CD4-positive, alpha-beta T cell treated with Interferon alpha-2 for 1 hour (primary cell): ENCODE results near the gene RIPPLY2.
"Not testable (repeated sequence)": the region's sequence is repeated elsewhere in the genome, so short reads cannot be mapped to it uniquely, and the experiment has no call there.

Source experiments
- DNase-seq, 2 donors: peaks; one replicate each; pipeline ENCODE4 v3.0.0-alpha.2; 2020 to 2022

Gene RIPPLY2

DNA sequence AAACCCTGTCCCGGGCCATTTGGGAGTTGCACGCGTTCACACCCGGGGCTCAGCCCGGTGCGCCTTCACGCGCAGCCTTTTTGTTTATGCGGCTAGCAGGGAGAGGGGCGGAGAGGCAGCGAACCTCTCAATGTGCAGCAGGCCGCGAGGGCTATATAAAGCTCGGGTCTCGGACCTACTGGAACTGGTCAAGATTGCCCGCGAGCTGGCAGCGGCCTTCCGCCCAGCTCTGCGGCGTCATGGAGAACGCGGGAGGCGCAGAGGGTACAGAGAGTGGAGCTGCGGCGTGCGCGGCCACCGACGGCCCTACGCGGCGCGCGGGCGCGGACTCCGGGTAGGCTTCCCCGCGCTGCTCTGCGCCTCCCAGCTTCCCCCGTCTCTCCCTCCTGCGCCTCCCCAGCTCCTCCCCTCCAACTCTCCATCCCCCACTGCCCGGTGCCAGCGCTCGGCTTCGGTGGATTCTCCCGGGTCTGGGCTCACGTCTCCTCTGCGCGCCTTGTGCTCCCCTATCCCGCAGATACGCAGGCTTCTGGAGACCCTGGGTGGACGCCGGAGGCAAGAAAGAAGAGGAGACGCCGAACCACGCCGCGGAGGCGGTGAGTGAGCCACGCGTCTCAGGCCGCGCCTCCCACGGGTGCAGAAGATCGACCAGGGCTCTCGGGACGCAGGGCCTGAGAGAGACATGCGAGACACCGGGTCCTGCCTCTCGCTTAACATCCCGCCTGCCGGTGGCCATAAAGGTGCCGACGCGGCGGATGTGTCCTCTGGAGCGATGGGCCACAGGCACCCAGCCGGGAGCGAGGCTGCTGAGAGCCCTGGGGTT is at the start of gene RIPPLY2:
TSS of gene RIPPLY2 (plus strand) at position 183 of the 823 bp plus-strand sequence. CDS start at position 240, 57 bp downstream.
- no peak for DNase-seq

DNA sequence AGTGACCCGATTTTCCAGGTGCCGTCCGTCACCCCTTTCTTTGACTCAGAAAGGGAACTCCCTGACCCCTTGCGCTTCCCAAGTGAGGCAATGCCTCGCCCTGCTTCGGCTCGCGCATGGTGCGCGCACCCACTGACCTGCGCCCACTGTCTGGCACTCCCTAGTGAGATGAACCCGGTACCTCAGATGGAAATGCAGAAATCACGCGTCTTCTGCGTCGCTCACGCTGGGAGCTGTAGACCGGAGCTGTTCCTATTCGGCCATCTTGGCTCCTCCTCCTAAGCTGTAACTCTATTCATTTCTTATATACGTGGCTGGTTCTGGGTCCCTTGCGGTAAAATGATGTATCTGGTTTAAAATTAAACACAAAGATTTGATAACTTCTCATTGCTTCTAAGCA is 49.7 kb upstream of the RIPPLY2 start:
- not testable (repeated sequence) for DNase-seq

DNA sequence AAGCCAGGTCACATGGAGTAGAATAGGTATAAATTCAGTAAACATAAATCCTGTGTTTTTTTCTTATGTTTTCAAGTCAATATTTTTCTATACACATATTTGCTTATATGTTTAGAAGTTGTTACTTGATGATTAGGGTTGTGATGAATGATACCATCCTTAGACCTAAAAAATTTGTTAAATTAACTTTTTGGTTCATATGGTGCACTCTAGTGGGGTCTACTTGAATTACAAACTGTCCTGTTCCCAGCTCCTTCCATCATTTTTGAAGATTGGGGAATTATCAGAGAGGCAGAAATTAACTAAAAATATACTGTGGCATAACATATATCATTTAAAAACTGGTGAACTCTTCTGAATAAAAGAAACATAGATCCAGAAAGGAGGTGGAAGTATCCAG is 48.3 kb upstream of the RIPPLY2 start:
- no peak for DNase-seq

DNA sequence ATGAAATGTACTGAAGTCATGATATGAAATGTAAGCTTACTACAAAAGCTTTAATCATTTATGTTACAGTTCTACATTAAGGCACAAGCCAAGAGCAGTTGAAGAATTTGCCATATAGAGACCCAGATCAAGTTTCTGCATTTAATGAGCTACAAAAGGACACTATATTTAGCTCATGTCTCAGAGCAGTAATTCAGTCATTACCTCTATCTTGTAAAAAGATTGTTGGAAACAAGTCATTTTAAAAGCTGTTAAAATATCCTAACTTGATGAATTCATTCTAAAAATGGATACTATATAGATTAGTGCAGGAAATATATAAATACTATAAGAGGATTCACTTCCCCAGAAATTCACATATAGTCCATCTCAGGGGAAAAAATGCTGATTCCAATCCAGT is 45.2 kb upstream of the RIPPLY2 start:
- no peak for DNase-seq

GRCh38 chr6:83808926-83809325 is 44.2 kb upstream of the RIPPLY2 start:
- DNase-seq, result no peak

DNA sequence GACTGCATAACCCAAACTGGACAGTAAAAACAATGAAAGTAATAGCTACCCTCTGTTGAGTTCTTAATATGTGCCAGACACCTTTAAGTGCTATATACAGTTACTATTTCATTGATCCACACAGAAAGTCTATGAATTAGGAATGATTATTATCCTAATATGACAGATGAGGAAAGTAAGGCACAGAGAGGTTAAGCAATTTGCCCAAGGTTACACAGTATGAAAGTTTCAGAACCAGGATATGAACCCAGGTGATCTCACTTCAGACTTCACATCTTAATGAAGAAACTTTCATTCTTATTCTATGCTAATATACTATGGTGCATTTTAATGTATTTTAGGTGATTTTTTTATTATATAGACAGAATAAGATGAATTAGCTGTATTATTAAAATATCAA is 40.6 kb upstream of the RIPPLY2 start:
- DNase-seq, result no peak

DNA sequence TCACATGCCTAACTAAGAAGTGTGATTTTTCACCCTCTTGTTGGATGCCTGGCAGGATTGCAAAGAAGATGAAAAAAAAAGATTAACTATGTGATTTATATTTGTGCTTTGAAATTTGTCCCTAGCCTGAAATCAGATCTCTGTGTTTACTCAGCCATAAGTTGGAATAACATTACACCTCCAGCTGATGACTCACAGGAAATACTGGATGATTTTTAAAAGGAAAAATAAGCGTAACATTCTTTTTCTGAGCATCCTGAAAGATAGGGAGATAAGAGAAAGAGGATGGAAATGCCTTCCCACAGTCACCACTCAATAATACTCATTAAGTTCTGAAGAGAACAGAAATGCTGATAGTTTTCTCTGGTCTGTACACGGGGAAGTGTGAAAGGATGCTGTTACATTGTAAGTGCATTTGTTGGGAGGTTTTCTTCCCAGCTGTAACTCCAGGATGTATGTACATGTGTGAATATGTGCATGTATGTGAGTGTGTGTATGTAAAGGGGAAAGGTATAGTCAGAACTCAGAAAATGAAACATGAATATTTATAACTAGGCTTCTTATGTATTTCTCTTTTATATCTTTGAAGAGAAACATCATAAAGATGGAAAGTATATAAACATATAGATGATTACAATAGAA is 37.4 kb upstream of the RIPPLY2 start:
- no peak for DNase-seq

GRCh38 chr6:83822629-83823169 is 30.5 kb upstream of the RIPPLY2 start:
- no peak for DNase-seq

- no peak for DNase-seq
Observed at GRCh38 chr6:83824388-83824801, 28.8 kb upstream of the RIPPLY2 start.

- DNase-seq, result no peak
Observed at GRCh38 chr6:83824831-83825230, 28.3 kb upstream of the RIPPLY2 start.

GRCh38 chr6:83827050-83827449 is 26.1 kb upstream of the RIPPLY2 start:
- DNase-seq, result no peak

DNA sequence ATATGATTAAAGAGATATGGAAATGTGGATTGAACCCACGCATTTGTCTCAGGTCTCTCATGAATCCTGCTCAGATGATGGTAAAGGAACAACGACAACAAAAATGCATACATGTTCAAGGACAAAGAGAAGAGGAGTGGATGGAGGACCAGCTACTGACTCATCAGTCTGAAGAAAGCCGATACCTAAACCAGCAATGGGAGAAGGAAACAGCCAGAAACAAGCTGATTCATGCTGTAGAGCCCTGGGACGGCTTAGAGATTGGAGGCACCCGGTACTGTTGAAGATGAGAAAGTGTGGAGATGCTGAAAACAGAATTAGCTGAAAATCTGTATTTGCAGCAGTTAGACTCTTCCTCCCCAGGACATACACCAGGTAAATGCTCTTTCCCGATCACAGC is 14.4 kb upstream of the RIPPLY2 start:
- no peak for DNase-seq

DNA sequence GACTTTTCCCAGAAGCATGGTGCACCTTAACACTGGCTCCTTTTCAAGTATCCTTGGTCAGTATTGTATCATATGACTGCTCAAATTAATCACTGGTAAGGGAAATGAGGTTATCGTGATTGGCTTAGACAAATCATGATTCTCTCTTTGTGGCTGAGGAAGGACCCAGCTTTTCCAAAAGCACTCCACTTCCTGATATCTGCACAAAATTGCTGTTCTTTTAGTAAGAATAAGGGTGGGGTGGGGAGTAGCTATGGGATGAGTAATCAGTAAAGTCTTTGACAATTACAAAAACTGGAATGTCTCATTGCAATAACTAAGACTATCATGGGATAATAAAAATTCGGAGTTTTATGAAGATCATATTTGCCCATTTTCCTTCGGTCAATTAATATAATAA is 9.0 kb upstream of the RIPPLY2 start:
- no peak for DNase-seq

DNA sequence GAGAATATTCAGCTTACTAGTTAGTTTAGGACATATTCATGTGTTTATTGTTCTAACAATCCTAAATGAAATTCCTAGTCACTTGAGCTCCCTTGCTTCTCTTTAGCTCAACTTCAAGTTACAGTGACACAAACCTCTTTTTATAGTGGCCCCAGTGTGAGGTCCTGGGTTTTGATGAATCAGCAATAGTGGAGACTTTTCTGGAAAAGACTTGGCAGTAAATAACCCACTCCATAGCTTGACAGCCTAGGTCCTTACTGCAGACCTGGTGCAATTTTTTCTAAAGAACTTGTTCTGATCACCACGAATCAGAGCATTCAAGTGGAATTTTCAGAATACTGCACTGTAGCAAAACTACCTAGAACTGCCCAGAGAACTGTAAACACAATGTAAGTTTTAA is 6.9 kb upstream of the RIPPLY2 start:
- no peak for DNase-seq

GRCh38 chr6:83847179-83847578 is 6.0 kb upstream of the RIPPLY2 start:
- DNase-seq, result no peak

DNA sequence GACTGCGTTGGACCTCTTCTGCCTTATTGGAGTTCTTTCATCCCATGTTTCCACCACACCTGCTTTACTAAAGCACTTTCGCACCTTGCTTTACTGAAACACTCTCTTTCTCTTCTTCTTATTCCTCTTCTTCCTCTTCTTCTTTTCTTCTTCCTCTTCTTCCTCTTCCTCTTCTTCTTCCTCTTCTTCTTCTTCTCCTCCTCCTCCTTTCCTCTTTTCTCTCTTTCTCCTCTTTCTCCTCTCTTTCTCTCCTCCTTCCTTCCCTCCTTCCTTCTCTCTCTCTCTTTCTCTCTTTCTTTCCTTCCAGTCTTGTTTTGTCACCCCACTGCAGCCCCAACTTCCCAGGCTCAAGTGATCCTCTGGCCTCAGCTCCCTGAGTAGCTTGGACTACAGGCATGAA is 4.0 kb upstream of the RIPPLY2 start:
- DNase-seq, result no peak

GRCh38 chr6:83849610-83850009 is 3.5 kb upstream of the RIPPLY2 start:
- no peak for DNase-seq

DNA sequence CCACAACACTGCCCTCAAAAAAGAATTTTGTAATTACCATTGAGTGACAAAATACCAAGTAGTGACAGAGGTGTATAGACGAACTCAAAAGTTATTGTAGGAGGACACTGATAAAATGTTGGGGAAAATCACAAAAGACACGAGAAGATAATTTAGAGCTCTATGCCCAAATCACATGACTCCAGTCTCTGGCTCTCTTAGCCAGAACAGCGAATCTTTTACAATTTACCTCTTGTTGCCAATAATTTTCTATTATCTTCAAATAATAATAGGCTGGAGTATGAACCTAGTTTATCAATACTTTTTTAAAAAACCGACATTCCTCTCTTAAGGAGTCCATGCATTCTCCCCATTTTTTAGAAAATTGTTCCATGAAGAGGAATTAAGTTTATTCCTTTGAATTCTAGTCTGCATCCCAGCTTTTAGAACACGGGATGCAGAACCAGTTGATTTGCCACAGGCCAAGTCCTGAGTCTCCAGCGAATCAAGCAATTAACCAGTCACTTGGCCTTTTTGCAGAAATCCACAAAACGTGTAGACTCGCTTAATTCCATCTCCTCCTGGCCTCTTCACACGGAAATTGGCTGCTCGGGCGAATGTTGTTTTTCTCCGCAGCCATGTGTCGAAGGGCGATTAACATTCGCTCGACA is 507 bp upstream of the RIPPLY2 start:
- DNase-seq, result no peak

DNA sequence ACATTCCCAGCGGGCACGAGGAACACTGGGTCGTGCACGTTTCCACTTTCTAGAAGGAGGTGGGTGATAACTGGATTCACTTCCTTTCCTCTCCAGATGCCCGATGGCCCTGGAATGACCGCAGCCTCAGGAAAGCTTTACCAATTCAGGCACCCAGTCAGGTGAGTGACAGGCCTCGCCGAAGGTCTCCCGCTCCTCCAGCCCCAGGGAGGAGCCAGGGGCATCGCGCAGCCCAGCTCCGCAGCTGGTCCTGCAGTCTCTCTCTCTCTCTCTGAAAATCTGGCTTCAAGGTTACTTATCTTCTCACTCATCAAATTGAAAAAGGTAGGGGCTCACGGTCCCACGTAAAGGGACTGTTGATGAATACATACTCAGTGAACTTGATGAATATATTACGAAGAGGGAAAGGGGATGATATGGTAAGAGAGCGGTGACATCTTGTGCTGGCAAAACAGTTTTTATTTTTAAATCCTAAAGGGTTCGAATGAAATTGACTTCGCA is 891 bp downstream of the RIPPLY2 start:
- no peak for DNase-seq

- no peak for DNase-seq
Observed at GRCh38 chr6:83854766-83855165, 1.6 kb downstream of the RIPPLY2 start.

DNA sequence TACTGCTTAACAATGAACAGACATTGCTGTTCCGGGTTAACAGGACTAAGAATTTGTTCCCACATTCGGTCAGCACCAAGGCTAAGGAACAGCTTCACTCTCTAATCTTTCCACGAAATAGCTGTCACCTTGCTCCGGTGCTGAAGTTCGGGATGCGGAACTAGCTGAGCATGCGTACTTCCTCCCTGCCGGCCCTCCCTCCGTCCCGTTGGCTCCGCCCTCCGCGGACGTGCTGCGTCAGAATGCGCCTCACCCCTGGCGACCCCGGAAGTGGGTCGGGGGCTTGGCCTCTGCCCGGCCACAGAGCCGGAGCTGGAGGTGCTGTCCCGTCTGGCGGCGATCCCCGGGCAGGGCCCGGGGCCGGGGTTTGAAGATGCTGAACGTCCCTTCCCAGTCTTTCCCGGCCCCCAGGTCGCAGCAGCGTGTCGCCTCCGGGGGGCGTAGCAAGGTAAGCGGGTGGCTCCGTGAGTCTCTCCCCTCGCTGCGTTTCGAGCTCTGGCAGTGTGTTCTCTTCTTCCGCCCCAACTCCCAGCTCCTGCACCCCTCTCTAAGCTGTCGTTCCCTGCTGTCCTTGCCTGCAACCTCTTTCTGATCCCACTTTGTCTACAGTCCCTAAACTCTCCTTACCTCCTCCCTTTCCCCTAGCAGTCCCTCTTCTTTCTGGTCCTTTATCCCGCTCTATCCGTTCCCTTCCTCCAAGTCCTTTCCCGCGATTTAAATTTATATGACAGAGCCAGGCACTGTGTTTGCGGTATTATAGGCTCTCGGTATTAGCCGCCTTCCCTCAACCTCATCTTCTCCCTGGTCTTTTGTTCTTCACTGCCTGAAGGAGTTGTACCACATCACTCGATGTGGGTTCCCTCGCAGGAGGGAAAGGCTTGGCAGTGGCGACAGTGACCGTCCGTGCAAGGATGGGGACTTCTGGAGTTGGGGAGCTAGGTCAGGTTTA is 6.5 kb downstream of the RIPPLY2 start, which contains the start of gene CYB5R4:
TSS of gene CYB5R4 (plus strand) at position 280 of the 949 bp plus-strand sequence. CDS start at position 374, 94 bp downstream.
- DNase-seq, result peak; percentile 93 to 95

DNA sequence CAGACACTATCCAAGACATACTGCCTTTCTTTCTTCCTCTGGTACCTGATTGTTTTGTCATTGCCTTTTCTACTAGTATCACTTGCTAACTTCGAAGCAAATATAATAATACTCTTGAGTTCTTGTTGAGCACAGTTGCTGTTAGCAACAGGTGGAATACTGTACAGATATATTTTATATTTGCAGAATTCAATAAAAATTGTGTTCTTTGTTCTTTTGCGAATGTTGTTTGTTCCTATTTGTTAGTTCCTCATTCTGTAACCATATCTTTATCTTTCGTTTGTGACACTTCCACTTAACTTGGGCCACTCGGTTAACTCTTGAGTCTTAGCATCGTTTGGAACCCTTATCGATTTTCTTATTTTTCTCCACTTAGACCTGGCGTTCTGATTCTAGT is 7.2 kb downstream of the RIPPLY2 start:
- DNase-seq, result no peak
